Loucy (cell line): Measurements from ENCODE around the gene CMTM7.

Experiments
- EZH2phosphoT487 ChIP-seq: fragments of 200-600 bp; IDR thresholded peaks from 2 replicates; pipeline ENCODE4 v1.6.1; 2018; ENCODE audit warnings: antibody characterized with exemption, mild to moderate bottlenecking, moderate library complexity, borderline replicate concordance
- TF ChIP-seq, protein P1 (sequence below): fragments of 200-600 bp; sonication (generic); conservative IDR thresholded peaks from 2 replicates; pipeline ENCODE4 v1.5.1; 2014; ENCODE audit warnings: mild to moderate bottlenecking, antibody characterized with exemption, low read length

DNA sequence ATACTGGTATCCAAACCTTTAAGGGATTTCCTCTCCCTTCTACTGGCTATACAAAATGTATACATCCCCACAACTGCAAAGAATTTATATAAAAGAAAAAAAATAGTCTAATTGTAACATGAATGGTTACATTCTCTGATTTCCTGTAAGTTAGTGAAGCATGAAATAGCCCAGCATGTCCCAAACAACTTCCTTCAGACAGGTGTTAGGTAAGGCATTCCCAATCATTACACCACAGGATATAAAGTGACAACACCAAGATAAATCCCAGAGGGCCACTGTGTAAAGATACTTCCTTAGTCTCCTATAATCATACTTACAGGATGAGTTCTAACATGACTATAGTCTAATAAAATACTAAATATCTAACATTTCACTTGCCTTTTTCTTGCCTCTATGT lies 103.4 kb downstream of the CMTM7 start:
- TF ChIP-seq, protein P1, sequence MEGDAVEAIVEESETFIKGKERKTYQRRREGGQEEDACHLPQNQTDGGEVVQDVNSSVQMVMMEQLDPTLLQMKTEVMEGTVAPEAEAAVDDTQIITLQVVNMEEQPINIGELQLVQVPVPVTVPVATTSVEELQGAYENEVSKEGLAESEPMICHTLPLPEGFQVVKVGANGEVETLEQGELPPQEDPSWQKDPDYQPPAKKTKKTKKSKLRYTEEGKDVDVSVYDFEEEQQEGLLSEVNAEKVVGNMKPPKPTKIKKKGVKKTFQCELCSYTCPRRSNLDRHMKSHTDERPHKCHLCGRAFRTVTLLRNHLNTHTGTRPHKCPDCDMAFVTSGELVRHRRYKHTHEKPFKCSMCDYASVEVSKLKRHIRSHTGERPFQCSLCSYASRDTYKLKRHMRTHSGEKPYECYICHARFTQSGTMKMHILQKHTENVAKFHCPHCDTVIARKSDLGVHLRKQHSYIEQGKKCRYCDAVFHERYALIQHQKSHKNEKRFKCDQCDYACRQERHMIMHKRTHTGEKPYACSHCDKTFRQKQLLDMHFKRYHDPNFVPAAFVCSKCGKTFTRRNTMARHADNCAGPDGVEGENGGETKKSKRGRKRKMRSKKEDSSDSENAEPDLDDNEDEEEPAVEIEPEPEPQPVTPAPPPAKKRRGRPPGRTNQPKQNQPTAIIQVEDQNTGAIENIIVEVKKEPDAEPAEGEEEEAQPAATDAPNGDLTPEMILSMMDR, result no peak
- no peak for TF ChIP-seq EZH2phosphoT487
